GM21390 (cell line): ENCODE measurements around the gene DISC1.

Source experiments
- ATAC-seq: cut with Tn5 transposase; IDR thresholded peaks from one replicate; pipeline ENCODE4 v1.9.1; 2021; ENCODE audit not compliant: unreplicated experiment

The DISC1 gene

DNA sequence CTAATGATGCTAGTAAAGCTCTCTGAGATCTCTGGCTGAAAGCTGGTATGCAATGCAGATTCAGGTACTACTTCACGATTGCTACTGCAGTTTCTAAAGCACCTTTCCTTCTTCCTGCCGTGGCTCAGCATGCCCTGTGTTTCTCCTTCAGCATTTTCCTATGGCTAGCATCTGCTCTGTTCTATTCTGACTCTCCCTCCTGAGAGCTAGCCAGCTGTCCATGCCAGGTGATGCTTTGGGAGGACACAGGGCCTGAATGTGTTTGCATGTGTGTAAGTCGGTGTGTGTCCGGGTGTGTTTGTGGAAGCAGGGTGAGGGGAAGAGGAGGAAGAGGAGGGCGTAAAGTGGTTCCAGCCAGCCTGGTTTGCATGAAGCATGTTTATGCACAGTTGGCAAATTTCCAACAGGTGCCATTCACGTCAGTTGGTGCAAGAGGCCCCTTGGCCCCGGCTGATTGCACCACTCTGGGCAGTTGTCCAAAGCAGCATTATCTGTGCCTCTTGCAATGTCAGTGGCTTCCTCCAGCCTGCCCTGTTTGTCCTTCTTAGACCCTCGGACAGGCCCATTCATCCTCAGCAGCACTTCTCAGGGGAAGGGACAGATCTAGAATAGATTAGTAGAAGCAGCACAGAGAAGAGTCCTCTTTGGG is 433.3 kb downstream of the DISC1 start:
- ATAC-seq, result no peak

- ATAC-seq, result no peak
These were observed 436.4 kb downstream of the DISC1 start for GRCh38 chr1:232062967-232063366.

GRCh38 chr1:232066521-232066920 is 439.9 kb downstream of the DISC1 start:
- no peak for ATAC-seq

DNA sequence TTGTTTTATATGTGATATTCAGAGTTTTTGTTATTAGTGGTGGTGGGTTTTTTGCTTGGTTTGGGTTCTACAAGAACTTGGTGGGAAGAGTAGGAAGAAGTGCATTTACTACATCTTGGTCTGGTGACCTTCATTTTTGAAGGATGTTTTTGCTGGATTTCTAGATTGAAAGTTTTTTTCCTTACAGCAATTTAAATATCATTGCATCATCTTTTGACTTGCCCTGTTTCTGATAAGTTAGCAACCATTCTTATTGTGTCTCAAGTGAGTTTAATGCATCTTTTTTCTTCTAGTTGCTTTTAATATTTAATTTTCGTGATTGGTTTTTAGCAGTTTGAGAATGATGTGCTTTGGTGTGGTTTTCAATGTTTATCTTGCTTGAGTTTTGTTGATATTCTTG is 447.7 kb downstream of the DISC1 start:
- no peak for ATAC-seq

GRCh38 chr1:232077809-232078208 is 451.2 kb downstream of the DISC1 start:
- no peak for ATAC-seq

- no peak for ATAC-seq
These were observed 458.1 kb downstream of the DISC1 start for GRCh38 chr1:232084584-232085223.

DNA sequence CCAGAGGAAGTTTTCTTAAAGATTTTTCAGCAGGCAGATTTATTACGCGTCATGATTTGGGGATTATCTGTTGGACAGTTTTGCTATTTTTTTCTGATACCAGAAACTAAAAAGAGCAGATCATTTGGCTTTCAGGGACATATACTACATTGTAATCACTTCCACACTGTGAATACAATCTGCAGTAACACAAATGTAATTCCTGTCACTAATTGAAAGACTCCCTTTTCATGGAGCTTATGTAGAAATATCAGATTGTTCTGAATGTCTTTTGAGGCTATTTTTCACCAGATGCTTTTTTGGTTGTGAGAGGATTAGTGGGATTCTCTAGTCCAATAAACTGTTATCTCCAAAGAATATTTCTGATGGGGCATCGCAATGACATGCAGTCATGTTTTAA is 464.2 kb downstream of the DISC1 start:
- no peak for ATAC-seq
